GM12874 (cell line): ENCODE data around the gene CST3.

Experiments
- TF ChIP-seq, protein P1 (sequence below): IDR thresholded peaks from 2 replicates; pipeline ENCODE4 v1.5.1; 2011; ENCODE audit warnings: low read depth, mild to moderate bottlenecking, control low read depth, low read length, moderate library complexity; ENCODE audit not compliant: insufficient read depth

CST3 gene

DNA sequence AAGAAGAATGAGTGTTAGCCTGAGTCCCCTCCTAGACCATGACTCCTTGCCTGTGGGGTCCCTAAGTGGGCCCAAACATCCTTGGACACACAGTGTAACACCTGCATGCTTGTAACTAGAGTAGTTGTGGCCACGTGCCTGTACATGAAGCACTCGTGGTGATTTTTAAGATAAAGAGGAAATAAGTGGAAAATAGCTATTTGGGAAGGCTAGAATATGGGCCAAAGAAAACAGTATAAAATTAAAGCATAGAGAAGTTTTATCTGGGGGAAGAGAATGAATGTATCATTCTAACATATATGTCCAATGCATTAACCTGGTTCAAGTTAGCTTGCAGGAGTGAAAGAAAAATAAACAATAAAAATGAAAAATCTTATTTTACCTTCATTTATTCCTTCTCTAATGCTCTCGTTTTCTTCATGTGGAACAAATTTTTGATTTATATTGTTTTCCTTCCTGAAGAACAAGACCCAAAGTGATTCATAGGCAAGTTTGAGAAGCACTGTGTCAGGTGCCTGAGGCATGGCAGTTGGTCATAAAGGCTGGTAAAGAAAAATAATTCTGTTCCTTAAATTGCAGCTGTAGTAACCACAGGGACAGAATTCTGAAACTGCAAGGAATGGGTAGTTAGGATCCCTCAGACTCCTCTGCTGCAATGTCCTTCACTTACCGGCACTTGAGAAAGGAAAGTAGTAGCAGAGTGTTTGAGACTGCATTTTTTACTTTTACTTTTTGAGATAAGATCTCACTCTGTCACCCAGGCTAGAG is 8.5 kb upstream of the CST3 start:
- TF ChIP-seq, protein P1, sequence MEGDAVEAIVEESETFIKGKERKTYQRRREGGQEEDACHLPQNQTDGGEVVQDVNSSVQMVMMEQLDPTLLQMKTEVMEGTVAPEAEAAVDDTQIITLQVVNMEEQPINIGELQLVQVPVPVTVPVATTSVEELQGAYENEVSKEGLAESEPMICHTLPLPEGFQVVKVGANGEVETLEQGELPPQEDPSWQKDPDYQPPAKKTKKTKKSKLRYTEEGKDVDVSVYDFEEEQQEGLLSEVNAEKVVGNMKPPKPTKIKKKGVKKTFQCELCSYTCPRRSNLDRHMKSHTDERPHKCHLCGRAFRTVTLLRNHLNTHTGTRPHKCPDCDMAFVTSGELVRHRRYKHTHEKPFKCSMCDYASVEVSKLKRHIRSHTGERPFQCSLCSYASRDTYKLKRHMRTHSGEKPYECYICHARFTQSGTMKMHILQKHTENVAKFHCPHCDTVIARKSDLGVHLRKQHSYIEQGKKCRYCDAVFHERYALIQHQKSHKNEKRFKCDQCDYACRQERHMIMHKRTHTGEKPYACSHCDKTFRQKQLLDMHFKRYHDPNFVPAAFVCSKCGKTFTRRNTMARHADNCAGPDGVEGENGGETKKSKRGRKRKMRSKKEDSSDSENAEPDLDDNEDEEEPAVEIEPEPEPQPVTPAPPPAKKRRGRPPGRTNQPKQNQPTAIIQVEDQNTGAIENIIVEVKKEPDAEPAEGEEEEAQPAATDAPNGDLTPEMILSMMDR: no peak

DNA sequence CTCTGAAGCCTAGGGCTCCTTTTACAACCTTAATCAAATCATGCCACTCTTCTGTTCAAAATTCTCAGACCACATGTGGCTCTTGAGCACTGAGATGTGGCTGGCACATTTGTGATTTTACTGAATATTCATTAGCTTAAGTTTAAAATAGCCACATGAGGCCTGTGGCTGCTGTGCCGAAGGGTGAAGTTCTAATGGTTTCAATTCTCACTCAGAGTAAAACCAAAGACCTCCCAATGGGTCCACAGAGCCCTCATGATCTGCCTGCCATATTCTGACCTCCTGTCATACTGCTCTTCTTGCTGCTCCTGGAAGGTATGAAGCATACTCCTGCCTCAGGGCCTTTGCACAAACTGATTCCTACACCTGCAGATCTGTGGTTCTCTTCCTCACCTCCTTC is 7.8 kb upstream of the CST3 start:
- TF ChIP-seq, protein P1: no peak

DNA sequence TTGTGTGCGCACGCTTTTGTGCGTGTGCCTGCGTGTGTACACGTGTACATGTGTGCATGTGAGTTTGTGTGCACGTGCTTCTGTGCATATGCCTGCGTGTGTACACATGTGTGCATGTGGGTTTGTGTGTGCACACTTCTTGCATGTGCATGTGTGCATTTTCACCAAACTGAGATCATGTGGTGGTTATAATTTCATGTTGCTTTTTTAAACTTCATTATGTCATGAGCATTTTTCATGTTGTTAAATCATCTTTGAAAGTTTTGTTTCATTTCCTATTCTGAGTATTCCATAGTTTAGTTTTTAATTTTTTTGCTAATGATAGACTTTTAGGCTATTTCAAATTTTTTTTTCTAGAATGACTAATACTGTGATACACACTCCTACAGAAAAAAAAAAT is 6.4 kb upstream of the CST3 start:
- TF ChIP-seq, protein P1: no peak

DNA sequence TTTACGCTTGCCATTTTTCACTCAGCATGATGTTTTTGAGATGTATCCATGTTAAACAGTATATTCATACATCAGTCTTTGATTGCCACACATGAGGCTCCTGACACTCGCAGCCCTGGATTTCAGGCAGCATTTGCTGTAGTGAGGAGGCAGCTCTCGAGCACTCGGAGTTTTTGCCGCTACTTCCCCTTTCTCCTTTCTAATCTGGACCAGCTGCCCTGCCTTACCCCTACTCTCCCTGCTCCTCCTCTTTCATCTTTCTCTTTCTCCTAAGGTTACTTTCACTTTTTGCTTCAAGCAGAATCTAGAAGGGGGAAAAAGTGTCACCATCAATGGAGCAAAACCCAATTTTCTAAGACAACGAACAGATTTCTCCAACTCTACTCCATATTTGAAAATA is 5.9 kb upstream of the CST3 start:
- TF ChIP-seq, protein P1: no peak

DNA sequence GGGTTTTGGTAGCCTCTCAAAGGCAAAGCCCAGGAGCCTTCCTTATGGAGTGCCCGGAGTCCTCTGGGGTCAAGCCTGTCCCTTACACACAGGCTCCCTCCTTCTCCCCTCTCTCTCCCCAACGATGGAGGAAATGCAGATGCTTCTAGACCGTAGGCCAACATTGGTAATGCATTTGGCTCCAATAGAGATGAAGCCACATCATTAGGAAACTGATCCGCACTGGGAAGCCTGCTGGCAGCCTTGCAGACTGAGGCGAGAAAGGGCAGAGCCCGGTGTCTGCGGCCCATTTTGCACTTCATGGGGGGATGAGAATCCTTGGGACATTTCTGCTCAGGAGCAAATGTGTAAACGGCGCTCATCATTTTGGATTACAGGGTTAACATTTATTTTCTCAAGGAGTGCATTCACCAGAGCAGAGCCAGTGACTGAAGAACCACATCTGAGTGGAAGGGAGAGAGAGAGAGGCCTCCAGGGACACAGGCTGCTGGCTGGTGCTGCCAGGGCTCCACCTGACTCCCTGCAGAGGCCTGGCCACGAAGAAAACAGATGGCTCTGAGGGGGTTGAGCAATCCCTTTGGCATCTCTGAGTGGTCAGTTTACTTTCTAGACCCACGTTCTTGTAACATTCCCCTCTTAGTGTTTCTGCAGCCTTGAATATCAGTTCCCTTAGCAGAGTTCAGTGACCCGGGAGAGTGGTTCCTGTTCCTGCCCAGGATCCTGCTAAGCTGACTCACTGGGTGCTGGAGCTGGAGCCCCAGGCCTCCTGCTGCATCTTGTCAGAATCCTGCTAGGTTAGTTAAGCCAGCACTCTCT is 4.4 kb upstream of the CST3 start:
- TF ChIP-seq, protein P1: no peak

DNA sequence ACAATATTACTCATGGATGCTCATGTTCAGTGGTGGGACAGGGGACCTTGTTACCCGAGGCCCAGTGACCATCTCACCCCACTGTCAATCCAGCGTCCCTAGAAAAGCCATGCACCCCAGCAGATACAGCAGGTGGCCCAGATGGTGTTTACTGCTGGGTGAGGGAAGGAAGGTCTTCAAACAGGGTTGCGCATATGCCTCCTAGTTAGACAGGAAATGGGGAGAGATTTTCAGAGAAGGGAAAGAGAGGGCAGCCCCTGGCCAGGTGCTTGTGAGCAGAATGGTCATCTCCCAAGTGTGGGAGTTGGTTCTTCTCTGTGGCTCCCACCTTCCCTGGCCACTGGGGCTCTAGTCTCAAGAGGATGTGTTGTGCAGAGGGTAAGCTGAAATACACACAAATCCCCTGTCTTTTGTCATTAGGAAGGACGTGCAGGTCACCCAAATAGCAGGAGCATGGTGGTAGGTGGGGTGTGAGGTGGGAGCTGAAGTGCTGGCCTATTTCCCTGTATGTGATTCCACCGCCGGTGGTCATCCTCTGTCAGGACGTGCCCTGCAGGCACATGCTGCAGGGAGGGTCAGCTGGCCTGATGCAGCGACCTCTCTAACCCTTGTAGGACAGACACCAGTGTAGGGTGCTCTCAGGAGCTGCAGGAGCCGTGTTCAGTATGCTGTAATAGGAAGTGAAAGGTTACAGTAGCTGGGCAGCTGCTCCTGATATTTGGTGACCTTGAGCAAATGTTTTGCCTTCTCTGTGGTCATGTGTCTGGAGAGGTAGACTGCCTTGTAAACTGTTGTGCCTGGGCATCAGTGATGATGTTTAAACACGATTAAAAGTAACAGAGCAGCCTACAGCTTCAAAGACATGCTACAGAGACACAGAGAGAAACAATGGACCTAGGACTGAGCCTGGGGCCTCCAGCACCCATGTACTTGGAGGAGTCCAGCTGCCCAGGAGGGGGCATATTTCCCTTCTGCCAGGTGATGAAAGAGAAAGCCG is 3.2 kb upstream of the CST3 start:
- TF ChIP-seq, protein P1: no peak

DNA sequence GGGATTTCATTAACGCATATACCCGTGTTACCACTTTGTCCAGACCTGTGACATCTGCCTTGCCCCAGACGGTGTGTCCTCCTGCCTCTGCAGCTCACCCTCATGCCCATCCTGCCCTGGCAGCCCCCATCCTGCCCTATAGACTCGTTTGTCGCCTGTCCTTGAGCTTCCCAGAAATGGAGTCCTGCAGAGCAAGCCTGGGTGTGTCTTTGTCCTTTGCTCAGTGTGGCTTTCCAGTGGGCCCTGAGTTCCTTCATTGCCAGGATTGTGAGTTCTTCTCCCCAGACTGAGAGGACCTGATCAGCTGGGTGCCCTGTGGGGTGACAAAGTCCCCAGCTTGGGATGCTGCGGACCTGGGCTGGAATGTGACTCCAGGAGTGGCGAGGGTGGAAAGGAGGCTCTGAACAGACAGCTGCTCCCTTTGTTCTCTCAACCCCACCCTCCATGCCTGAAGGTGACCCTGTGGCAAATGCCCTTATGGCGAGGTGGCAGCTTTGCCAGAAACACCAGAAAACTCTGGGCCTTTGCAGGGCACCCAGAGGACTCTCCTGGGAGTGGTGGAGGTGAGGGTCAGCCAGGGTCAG is 2.4 kb upstream of the CST3 start:
- TF ChIP-seq, protein P1: no peak
